Measurements from ENCODE around the gene DCTN2. TPM values are rescaled to one million over a fixed set of nuclear protein-coding genes. Genes with fewer than 3 reads are reported as not detected.

The DCTN2 gene
- total and polyA plus RNA-seq, 2 experiments from 2014 or later, result 144 to 202 TPM

- Histone ChIP-seq H3K36me3 (ENCODE audit: low read depth) (no peaks in the 10 kb centered on the region), H2AFZ (no peak overlapping the region), H3K79me2 (ENCODE audit: insufficient read depth) (no peaks in the 10 kb centered on the region), H3F3A (ENCODE audit: insufficient read depth) (no peaks in the 10 kb centered on the region), H3K27ac (no peak overlapping the region), H3K9ac (no peak overlapping the region), H3K9me3 (ENCODE audit: low read depth) (no peaks in the 10 kb centered on the region), H3K4me3 (no peak overlapping the region), H3K4me2 (ENCODE audit: unreplicated experiment) (no peak overlapping the region), H3K27me3 (replicated peaks; ENCODE audit: insufficient read depth) (peaks cover 5% of the 10 kb centered on the region; the same call in 1 of the 2 replicates), H3K4me1 (ENCODE audit: insufficient read depth) (no peaks in the 10 kb centered on the region), H4K20me1 (ENCODE audit: insufficient read depth) (no peaks in the 10 kb centered on the region), H3K9me2 (ENCODE audit: insufficient read depth) (no peaks in the 10 kb centered on the region)
- DNase-seq, result peak; percentile 86
- TF ChIP-seq EZH2phosphoT487 (IDR thresholded peaks at IDR 0.05; ENCODE audit: insufficient read depth, low read depth), result no peak
- TF ChIP-seq EZH2 (IDR thresholded peaks at IDR 0.05; ENCODE audit: insufficient read depth, poor library complexity, severe bottlenecking), result no peak
- in situ Hi-C loops (cut with MboI), result no loop called here
- WGBS, 2 experiments (ENCODE audit: low coverage in 1 of 2, low lambda C conversion rate in 2 of 2, missing lambda C conversion rate in 2 of 2), result 51 to 52% methylated on average over 13 of the region's 13 CpGs
These were observed 36.2 kb upstream of the DCTN2 start for GRCh38 chr12:57583008-57583831.

- H3K27ac ChIP-seq, result no peak overlapping the region
- no peak for TF ChIP-seq EZH2phosphoT487 (IDR thresholded peaks at IDR 0.05; ENCODE audit: insufficient read depth, low read depth)
- no peak for TF ChIP-seq EZH2 (IDR thresholded peaks at IDR 0.05; ENCODE audit: insufficient read depth, poor library complexity, severe bottlenecking)
These were observed 35.4 kb upstream of the DCTN2 start for GRCh38 chr12:57582440-57582839.

GRCh38 chr12:57581802-57582201 lies 34.8 kb upstream of the DCTN2 start:
- no peak overlapping the region for H3K4me3 ChIP-seq
- H3K36me3 ChIP-seq (ENCODE audit: low read depth), result no peaks in the 10 kb centered on the region
- H3K9ac ChIP-seq, result no peak overlapping the region
- TF ChIP-seq EZH2 (IDR thresholded peaks at IDR 0.05; ENCODE audit: insufficient read depth, poor library complexity, severe bottlenecking) (no peak), EZH2phosphoT487 (IDR thresholded peaks at IDR 0.05; ENCODE audit: insufficient read depth, low read depth) (no peak)
- no peak overlapping the region for H2AFZ ChIP-seq
- H3K4me1 ChIP-seq (ENCODE audit: insufficient read depth), result no peaks in the 10 kb centered on the region
- WGBS, 2 experiments (ENCODE audit: low coverage in 1 of 2, low lambda C conversion rate in 2 of 2, missing lambda C conversion rate in 2 of 2), result 53 to 60% methylated on average over 1 of the region's 1 CpG
- no peaks in the 10 kb centered on the region for H3K9me3 ChIP-seq (ENCODE audit: low read depth)
- no peaks in the 10 kb centered on the region; the same call in 1 of the 2 replicates for H3K27me3 ChIP-seq (replicated peaks; ENCODE audit: insufficient read depth)
- no peak overlapping the region for H3K27ac ChIP-seq
- DNase-seq, result no peak
- no peak overlapping the region for H3K4me2 ChIP-seq (ENCODE audit: unreplicated experiment)
- H3F3A ChIP-seq (ENCODE audit: insufficient read depth), result no peaks in the 10 kb centered on the region
- H3K9me2 ChIP-seq (ENCODE audit: insufficient read depth), result no peaks in the 10 kb centered on the region
- H4K20me1 ChIP-seq (ENCODE audit: insufficient read depth), result no peaks in the 10 kb centered on the region
- no peaks in the 10 kb centered on the region for H3K79me2 ChIP-seq (ENCODE audit: insufficient read depth)
- in situ Hi-C loops (cut with MboI), result no loop called here

More at GRCh38 chr12:57582440-57582839, 35.4 kb upstream of the DCTN2 start:
- Histone ChIP-seq H3K27me3 (replicated peaks; ENCODE audit: insufficient read depth) (no peaks in the 10 kb centered on the region; the same call in 1 of the 2 replicates), H3K4me3 (no peak overlapping the region), H3K9me2 (ENCODE audit: insufficient read depth) (no peaks in the 10 kb centered on the region), H3K36me3 (ENCODE audit: low read depth) (no peaks in the 10 kb centered on the region), H2AFZ (no peak overlapping the region), H3K4me1 (ENCODE audit: insufficient read depth) (no peaks in the 10 kb centered on the region), H3K4me2 (ENCODE audit: unreplicated experiment) (no peak overlapping the region), H3K9me3 (ENCODE audit: low read depth) (no peaks in the 10 kb centered on the region), H3F3A (ENCODE audit: insufficient read depth) (no peaks in the 10 kb centered on the region), H3K9ac (no peak overlapping the region), H4K20me1 (ENCODE audit: insufficient read depth) (no peaks in the 10 kb centered on the region), H3K79me2 (ENCODE audit: insufficient read depth) (no peaks in the 10 kb centered on the region)
- 96 to 100% methylated on average over 1 of the region's 1 CpG for WGBS, 2 experiments (ENCODE audit: low coverage in 1 of 2, low lambda C conversion rate in 2 of 2, missing lambda C conversion rate in 2 of 2)
- no peak for DNase-seq
- in situ Hi-C loops (cut with MboI), result no loop called here

- Histone ChIP-seq H4K20me1 (ENCODE audit: insufficient read depth) (no peaks in the 10 kb centered on the region), H3K9me3 (ENCODE audit: low read depth) (no peaks in the 10 kb centered on the region), H3K9me2 (ENCODE audit: insufficient read depth) (no peaks in the 10 kb centered on the region), H3K4me1 (ENCODE audit: insufficient read depth) (no peaks in the 10 kb centered on the region), H3K36me3 (ENCODE audit: low read depth) (no peaks in the 10 kb centered on the region), H3K9ac (no peak overlapping the region), H3F3A (ENCODE audit: insufficient read depth) (no peaks in the 10 kb centered on the region), H2AFZ (no peak overlapping the region), H3K79me2 (ENCODE audit: insufficient read depth) (no peaks in the 10 kb centered on the region), H3K27ac (no peak overlapping the region), H3K4me3 (no peak overlapping the region), H3K27me3 (replicated peaks; ENCODE audit: insufficient read depth) (no peaks in the 10 kb centered on the region), H3K4me2 (ENCODE audit: unreplicated experiment) (no peak overlapping the region)
- DNase-seq, result no peak
- WGBS, 2 experiments (ENCODE audit: low coverage in 1 of 2, low lambda C conversion rate in 2 of 2, missing lambda C conversion rate in 2 of 2), result 82 to 87% methylated on average over 4 of the region's 4 CpGs
- TF ChIP-seq EZH2 (IDR thresholded peaks at IDR 0.05; ENCODE audit: insufficient read depth, poor library complexity, severe bottlenecking) (no peak), EZH2phosphoT487 (IDR thresholded peaks at IDR 0.05; ENCODE audit: insufficient read depth, low read depth) (no peak)
- in situ Hi-C loops (cut with MboI), result no loop called here
These were observed 33.4 kb upstream of the DCTN2 start for GRCh38 chr12:57580466-57580795.
